Right lobe of liver (tissue), 6 donors: ENCODE results near the gene DMRT1. TPM values are rescaled to one million over a fixed set of nuclear protein-coding genes. Genes with fewer than 3 reads are reported as not detected.
A peak's percentile ranks its signal among the peaks of the same experiment; 100 is the strongest.

Experiments used
- ATAC-seq, 4 donors: fragments of 200-7000 bp; cut with Tn5 transposase; one replicate each; pipeline ENCODE4 v1.9.1; 2020; ENCODE audit warnings: mild to moderate bottlenecking in 4 of 4, moderate library complexity in 4 of 4
- DNase-seq, 3 donors: peaks; one replicate each; pipeline ENCODE4 v3.0.0-alpha.2; 2020
- H3K27ac ChIP-seq, 3 donors: fragments of 200-600 bp; one replicate each; pipeline ENCODE4 v1.8.0; 2022
- H3K27me3 ChIP-seq, 2 donors: fragments of 200-600 bp; one replicate each; pipeline ENCODE4 v1.8.0; 2022
- H3K36me3 ChIP-seq, 4 donors: fragments of 200-600 bp; sonication (generic) in 1 of 4; one replicate each; pipeline versions ENCODE4 v1.5.1 to v1.8.0; 2017 to 2022; ENCODE audit warnings: control low read depth in 1 of 4
- H3K4me1 ChIP-seq, 4 donors: fragments of 200-600 bp; sonication (generic) in 1 of 4; one replicate each; pipeline versions ENCODE4 v1.5.1 to v1.8.0; 2017 to 2022; ENCODE audit warnings: control low read depth in 1 of 4
- H3K4me3 ChIP-seq, 3 donors: fragments of 200-600 bp; one replicate each; pipeline ENCODE4 v1.8.0; 2022
- H3K9me3 ChIP-seq, 4 donors: fragments of 200-600 bp; sonication (generic) in 1 of 4; one replicate each; pipeline versions ENCODE4 v1.5.1 to v1.8.0; 2017 to 2022; ENCODE audit warnings: control low read depth in 1 of 4
- POLR2A ChIP-seq: fragments of 450-650 bp; IDR thresholded peaks from one replicate; pipeline ENCODE4 v1.6.1; 2017; ENCODE audit warnings: antibody characterized with exemption, mild to moderate bottlenecking
- WGBS: methylation state at CpG from one replicate; pipeline ENCODE4 v1.1.6; 2018; ENCODE audit warnings: low coverage, low lambda C conversion rate; ENCODE audit not compliant: insufficient coverage; ENCODE audit errors: missing lambda C conversion rate; 5-methylcytosine and 5-hydroxymethylcytosine counted together
- intact Hi-C, 2 donors: fragments of 100-400 bp; cut with DNase I; formaldehyde crosslinking; loops; one replicate each; pipeline versions ENCODE4 v1.11.2 to v1.14.1; 2022
- total RNA-seq, 6 experiments: library from RNA; depleted of rRNA in 2 of 6; stranded (reverse); fragments of >200 nt in 2 of 6; fragmentation: NEBNext Ultra II Directional in 3 of 6; extraction: Animal tissue kit (Norgen Biotek cat#: 25700) in 3 of 6; gene quantifications; one replicate each; pipeline versions ENCODE4 v1.1.0 to v1.2.4, GENCODE V29; 2016 to 2023
- TF ChIP-seq, protein P1 (sequence below), 4 donors: fragments of 200-600 bp in 3 of 4; fragments of 450-650 bp in 1 of 4; IDR thresholded peaks; one replicate each; pipeline versions ENCODE4 v1.5.1 to v1.8.0; 2016 to 2022; ENCODE audit warnings: antibody characterized with exemption in 4 of 4, mild to moderate bottlenecking in 2 of 4
- donor health status: DM: no; HTN: yes; CAD: no.
- donor health status: DM: no; HTN: no; CAD: no.
- donor health status: DM: no; HTN: no; CAD: no.
- donor health status: DM: no; HTN: yes; CAD: no.
- donor health status: DM: no; HTN: yes; CAD: no.

DMRT1 gene
- total RNA-seq, 6 experiments from 2014 or later, result not detected

- ATAC-seq (peak; percentile 98 to 100 (median 98)), DNase-seq (peak in 2 of 3 donors; percentile 38 to 58)
- 0% methylated on average over 7 of the region's 9 CpGs for whole genome bisulfite sequencing
- H3K4me1 ChIP-seq, result peaks cover 0 to 5% (median 0%) of the 10 kb centered on the region in 4 donors
- no peaks in the 10 kb centered on the region for H3K9me3 ChIP-seq
- H3K27ac ChIP-seq, result no peak overlapping the region
- no peak for TF ChIP-seq POLR2A
- TF ChIP-seq, protein P1, sequence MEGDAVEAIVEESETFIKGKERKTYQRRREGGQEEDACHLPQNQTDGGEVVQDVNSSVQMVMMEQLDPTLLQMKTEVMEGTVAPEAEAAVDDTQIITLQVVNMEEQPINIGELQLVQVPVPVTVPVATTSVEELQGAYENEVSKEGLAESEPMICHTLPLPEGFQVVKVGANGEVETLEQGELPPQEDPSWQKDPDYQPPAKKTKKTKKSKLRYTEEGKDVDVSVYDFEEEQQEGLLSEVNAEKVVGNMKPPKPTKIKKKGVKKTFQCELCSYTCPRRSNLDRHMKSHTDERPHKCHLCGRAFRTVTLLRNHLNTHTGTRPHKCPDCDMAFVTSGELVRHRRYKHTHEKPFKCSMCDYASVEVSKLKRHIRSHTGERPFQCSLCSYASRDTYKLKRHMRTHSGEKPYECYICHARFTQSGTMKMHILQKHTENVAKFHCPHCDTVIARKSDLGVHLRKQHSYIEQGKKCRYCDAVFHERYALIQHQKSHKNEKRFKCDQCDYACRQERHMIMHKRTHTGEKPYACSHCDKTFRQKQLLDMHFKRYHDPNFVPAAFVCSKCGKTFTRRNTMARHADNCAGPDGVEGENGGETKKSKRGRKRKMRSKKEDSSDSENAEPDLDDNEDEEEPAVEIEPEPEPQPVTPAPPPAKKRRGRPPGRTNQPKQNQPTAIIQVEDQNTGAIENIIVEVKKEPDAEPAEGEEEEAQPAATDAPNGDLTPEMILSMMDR (IDR thresholded peaks at IDR 0.05), result peak; percentile 69 to 84 (median 82)
- intact Hi-C loops, result loop anchor here (5.0 kb wide), 2 partner anchors 108 to 113 kb away; no protein-coding TSS in a partner anchor
- no peaks in the 10 kb centered on the region for H3K27me3 ChIP-seq
- no peaks in the 10 kb centered on the region for H3K36me3 ChIP-seq
- no peak overlapping the region for H3K4me3 ChIP-seq
These were observed 52.4 kb downstream of the DMRT1 start for GRCh38 chr9:893843-894420.

DNA sequence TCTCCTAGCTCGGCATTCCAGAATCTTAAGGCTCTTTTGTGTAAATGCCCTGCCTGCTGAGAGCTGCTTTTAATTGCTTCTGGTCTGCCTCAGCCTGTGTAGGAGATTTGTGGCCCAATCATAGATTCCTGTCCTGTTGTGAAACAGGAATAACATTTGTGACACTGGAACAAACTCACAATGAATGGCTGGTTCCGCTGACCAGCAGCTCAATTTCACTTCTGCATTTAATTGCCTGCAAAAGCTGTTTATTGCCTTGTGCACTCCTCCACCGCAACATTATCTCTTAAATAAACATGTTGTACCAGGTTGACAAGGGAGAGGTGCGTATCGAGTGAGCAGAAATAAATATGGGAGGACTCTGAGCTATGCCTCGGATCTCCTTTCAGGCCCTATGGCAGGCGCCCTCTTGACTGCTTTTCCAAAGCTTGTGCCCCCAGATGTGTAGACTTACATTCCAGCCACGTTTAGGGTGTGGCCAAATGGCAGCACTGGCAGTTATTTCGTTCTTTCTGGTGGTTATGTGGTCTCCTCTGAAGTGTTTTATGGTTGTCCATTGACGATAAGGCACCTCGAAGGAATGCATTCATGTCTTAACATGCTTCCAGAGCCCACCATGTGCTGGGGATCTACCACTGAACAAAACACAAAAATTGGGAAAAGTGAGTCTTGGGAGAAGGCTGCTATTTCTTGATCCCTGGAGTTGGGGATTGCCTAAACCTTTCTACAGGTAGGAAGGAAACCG lies 58.1 kb downstream of the DMRT1 start:
- intact Hi-C loops, result no loop called here
- H3K27me3 ChIP-seq, result no peaks in the 10 kb centered on the region
- H3K9me3 ChIP-seq, result no peaks in the 10 kb centered on the region
- DNase-seq (no peak), ATAC-seq (peak; percentile 23 to 64 (median 42))
- H3K4me3 ChIP-seq, result no peak overlapping the region
- no peaks in the 10 kb centered on the region for H3K4me1 ChIP-seq
- H3K27ac ChIP-seq, result no peak overlapping the region
- 31% methylated on average over 12 of the region's 12 CpGs for WGBS
- TF ChIP-seq, protein P1 (IDR thresholded peaks at IDR 0.05), result no peak
- no peak for TF ChIP-seq POLR2A
- H3K36me3 ChIP-seq, result no peaks in the 10 kb centered on the region

GRCh38 chr9:903886-904285 lies 62.4 kb downstream of the DMRT1 start:
- H3K4me1 ChIP-seq, result no peaks in the 10 kb centered on the region
- no peak for ATAC-seq
- no peaks in the 10 kb centered on the region for H3K27me3 ChIP-seq
- no peak for DNase-seq
- H3K9me3 ChIP-seq, result no peaks in the 10 kb centered on the region
- no peak overlapping the region for H3K27ac ChIP-seq
- no peak overlapping the region for H3K4me3 ChIP-seq
- intact Hi-C loops, result no loop called here
- no peaks in the 10 kb centered on the region for H3K36me3 ChIP-seq
- TF ChIP-seq POLR2A, result no peak
- TF ChIP-seq, protein P1 (IDR thresholded peaks at IDR 0.05), result no peak
- 70% methylated on average over 2 of the region's 3 CpGs for WGBS

GRCh38 chr9:905906-906305 lies 64.4 kb downstream of the DMRT1 start:
- no peak overlapping the region for H3K27ac ChIP-seq
- H3K4me1 ChIP-seq, result no peaks in the 10 kb centered on the region
- TF ChIP-seq, protein P1 (IDR thresholded peaks at IDR 0.05), result no peak
- TF ChIP-seq POLR2A, result no peak
- H3K27me3 ChIP-seq, result no peaks in the 10 kb centered on the region
- 54% methylated on average over 5 of the region's 6 CpGs for WGBS
- H3K36me3 ChIP-seq, result no peaks in the 10 kb centered on the region
- DNase-seq (no peak), ATAC-seq (no peak)
- H3K4me3 ChIP-seq, result no peak overlapping the region
- intact Hi-C loops, result no loop called here
- H3K9me3 ChIP-seq, result no peaks in the 10 kb centered on the region
